Measurements from ENCODE around the gene OTX1.

DNA sequence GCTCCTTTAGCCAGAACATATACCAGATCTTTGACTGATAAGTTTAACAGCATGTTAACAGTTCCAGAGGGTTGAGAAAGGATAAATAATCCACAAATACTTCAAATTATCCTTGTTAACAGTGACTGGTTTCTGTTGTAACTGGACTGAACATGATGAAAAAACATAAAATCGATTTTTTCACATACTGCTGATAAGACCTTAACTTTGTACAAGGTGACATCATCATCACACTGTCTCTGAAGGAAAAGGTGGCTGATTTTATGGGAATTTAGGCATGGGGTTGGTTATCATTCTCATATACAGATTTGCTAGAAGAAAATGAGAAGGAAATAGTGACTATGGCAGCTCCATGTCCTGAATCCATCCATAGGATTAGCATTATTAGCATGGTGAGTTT lies 36.1 kb downstream of the OTX1 start:
- TF ChIP-seq TAF1 (IDR thresholded peaks at IDR 0.05; ENCODE audit: low read depth): no peak
- TF ChIP-seq EP300 (conservative IDR thresholded peaks at IDR 0.05; ENCODE audit: poor library complexity, severe bottlenecking): no peak
- TF ChIP-seq, protein P1, sequence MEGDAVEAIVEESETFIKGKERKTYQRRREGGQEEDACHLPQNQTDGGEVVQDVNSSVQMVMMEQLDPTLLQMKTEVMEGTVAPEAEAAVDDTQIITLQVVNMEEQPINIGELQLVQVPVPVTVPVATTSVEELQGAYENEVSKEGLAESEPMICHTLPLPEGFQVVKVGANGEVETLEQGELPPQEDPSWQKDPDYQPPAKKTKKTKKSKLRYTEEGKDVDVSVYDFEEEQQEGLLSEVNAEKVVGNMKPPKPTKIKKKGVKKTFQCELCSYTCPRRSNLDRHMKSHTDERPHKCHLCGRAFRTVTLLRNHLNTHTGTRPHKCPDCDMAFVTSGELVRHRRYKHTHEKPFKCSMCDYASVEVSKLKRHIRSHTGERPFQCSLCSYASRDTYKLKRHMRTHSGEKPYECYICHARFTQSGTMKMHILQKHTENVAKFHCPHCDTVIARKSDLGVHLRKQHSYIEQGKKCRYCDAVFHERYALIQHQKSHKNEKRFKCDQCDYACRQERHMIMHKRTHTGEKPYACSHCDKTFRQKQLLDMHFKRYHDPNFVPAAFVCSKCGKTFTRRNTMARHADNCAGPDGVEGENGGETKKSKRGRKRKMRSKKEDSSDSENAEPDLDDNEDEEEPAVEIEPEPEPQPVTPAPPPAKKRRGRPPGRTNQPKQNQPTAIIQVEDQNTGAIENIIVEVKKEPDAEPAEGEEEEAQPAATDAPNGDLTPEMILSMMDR (IDR thresholded peaks at IDR 0.05; ENCODE audit: poor library complexity, severe bottlenecking): no peak
- no peak for TF ChIP-seq POLR2AphosphoS5 (IDR thresholded peaks at IDR 0.05)
- no peak for TF ChIP-seq REST (IDR thresholded peaks at IDR 0.05; ENCODE audit: borderline replicate concordance)
- no peak for TF ChIP-seq SMC3 (conservative IDR thresholded peaks at IDR 0.05; ENCODE audit: poor library complexity)
